ENCODE results near the gene PRSS36.
"Not testable (repeated sequence)": the region's sequence is repeated elsewhere in the genome, so short reads cannot be mapped to it uniquely, and the experiment has no call there.

PRSS36 gene

DNA sequence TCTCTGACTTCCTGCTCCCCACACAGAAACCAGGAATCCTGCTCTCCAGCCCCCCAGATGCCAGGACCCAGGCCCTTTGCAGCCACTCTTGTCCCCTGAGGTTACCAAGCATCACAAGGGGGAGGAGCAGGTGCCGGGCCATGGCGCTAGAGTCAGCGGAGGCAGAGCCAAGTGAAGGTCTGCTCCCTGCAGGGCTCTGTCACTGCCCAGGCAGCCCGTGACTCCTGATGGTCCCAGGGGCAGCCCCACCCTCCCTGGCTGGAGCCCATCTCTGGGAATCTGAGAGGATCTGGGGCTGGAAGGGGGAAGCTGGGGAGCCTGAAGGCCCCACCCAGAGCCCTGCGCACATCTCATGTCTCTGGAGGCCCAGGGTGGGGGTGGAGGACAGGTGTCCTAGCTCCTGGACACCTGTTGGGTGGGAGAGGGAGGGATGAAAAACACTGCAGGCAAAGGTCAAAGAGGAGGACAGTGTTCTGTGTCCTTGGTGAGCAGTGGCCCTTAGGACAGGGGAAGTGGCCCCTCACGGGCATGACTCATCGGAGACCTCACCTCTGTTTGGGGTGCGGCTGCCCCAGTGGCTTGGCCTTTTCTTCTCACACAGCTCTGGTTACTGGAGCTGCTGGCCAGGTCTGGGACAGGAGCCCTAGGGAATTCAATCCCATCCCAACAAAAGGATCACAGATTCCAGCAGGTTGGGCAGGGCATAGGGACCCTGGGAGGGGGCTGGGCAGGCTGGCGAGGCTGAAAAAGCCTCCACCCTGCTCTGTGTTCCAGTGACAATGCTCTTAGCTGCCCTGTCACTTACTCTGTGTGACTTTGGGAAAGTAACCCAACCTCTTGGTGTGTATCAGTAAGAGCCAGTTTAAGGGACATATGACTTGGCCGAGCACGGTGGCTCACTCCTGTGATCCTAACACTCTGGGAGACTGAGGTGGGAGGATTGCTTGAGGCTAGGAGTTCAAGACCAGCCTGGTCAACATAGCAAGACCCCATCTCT is at the start of gene PRSS36:
PRSS36 (minus strand) TSS at position 173 of the 997 bp plus-strand sequence; CDS start at position 142, 31 bp downstream.
- DNase-seq = no peak

DNA sequence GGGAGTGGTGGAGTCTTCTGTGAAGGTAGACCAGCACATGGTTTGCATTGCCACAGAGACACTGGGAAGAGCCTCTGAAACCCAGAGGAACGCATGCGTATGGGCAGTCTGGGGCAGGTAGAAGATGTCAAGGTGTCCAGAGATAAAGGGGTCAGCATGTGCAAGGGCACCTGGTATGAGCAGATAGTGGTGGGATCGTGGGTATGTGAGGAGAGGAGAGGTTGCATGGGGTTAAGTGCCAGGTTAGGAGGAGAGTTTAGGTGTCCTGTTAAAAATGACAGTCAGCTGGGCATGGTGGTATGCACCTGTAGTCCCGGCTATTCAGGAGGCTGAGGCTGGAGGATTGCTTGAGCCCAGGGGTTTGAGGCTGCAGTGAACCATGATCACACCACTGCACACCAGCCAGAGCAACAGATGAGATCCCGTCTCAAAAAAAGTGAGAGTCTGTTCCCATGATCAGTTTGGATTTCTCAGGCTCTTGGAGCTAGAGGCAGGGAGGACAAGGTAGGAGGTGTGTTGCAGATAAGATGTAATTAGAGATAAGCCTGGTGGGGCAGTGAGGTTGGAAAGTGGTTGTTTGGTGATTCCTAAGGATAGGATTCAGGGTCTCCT is 49.7 kb upstream of the PRSS36 start:
- no peak for DNase-seq

DNA sequence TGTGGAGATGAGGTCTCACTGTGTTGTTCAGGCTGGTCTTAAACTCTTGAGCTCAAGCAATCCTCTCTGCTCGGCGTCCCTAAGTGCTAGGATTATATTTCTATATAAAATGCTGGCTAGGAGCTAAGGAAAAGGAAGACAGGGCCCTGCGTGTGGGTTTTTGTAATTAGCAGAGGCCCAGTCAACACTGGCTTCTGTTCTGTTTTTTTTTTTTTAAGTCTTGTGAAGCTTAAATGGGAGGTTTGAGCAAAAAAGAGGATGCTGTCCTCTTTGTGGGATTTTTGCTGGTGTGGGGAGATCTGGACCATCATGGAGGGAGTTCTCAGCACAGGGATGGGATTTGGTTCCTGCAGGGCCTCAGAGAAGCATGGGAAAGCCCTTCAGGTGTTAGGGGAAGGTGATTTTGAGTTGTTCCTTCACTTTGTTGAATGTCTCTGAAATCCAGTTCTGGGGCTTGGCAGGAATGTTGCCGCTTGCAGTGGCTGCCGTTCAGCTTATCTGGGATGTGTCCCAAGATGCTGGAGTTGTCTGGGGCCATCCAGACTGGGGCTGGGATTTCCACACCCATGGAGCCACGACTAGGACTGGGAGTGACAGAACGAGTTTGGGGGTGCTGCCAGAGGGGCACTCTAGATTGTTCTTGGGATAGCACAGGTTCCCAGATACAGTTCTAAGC is 48.5 kb upstream of the PRSS36 start:
- no peak for DNase-seq

DNA sequence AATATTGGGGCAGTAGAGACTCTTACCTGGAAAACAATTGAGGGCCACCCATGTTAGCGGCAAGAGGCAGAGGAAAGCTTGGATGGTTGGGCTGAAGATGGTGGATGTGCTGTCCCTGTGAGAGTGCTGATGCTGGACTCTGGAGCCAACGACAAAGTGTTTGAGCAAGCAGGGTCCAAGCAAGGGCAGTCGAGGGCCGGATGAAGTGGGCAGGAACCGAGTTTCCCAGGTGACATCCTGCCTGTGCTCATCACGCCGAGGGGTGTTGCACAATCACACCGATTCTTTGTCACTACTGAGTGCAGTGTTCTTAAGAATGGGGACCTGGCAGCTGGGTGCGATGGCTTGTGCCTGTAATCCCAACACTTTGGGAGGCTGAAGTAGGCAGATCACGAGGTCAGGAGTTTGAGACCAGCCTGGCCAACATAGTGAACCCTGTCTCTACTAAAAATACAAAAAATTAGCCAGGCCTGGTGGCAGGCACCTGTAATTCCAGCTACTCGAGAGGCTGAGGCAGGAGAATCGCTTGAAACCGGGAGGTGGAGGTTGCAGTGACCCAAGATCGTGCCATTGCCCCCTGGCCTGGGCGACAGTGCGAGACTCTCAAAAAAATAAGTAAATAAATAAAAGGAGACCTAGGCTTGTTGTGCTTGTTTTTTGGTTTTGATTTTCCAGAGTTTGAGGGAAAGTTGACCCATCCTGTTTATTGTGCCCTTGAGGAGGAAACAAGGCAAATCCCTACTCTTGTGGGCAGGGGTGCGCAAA is 46.6 kb upstream of the PRSS36 start:
- no peak for DNase-seq

DNA sequence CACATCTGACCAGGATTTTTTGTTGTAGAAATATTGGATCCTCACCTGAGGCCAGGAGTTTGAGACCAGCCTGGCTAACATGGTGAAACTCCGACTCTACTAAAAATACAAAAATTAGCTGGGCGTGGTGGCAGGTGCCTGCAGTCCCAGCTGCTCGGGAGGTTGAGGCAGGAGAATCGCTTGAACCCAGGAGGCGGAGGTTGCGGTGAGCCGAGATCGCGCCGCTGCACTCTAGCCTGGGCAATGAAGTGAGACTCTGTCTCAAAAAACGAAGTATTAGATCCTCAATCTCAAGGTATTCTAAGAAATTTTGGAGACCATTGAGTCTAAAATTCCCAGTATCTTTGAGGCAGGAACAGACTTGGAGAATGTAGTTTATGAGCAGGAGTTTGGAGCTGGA is 46.0 kb upstream of the PRSS36 start:
- DNase-seq = not testable (repeated sequence)

DNA sequence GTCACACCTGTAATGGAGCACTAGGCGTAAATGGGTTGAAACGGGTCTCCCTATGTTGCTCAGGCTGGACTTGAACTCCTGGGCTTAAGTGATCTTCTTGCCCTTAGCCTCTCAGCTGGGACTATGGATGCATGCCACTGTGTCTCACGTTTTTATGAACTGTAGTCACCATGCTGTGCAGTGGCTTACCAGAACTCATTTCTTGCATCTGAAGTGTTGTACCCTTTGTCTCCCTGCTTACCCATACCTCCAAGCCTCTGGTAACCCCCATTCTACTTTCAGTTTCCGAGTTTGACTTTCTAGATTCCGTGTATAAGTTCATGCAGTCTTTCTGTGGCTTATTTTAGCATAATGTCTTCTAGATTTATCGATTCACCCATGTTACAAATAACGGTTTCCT is 45.0 kb upstream of the PRSS36 start:
- no peak for DNase-seq

DNA sequence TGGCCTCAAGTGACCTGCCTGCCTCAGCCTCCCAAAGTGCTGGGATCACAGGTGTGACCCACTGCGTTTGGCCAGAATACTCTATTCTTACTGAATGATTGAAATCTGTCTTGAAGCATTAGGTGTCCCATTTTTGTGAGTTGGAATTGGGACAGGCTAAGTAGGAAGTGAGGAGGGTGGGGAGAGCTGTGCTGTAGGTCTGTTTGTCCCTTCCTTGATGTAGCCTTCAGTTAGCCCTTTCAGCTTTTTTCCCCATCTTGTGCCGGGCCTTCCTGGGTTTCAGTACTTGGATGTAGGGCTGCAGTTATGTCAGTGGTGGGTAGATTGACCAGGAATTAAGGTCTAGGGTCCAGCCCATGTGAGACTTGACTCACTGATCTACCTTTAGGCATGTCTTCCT is 44.0 kb upstream of the PRSS36 start:
- DNase-seq = no peak

DNA sequence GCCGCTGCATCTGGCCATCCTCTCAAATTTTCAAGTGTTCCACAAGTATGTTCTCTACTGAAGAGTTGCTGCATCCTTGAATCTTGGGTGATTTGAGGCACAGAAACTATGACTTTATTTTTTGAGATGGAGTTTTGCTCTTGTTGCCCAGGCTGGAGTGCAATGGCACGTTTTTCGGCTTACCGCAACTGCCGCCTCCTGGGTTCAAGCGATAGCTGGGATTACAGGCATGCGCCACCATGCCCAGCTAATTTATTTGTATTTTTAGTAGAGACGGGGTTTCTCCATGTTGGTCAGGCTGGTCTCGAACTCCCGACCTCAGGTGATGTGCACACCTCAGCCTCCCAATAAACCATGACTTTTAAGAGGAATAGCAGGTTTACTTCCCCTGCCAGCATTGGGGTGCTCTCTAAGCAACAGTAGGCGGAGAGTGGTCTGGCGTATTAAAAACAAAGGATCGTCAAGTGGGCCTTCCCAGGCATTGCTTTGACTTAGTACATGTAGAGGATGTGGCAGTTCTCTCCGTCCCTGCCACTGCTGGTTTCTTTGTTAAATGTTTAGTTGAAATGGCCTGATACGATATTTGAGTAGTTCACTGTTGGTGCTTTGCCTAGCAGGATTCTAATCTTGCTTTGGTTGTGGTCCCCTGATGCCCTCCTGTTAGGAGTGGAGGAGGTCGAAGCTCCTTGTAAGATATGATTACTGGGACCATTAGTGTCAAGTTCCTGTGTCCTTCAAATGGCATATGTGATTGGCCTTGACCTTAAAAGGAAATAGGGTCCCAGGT is 43.2 kb upstream of the PRSS36 start:
- DNase-seq = no peak

DNA sequence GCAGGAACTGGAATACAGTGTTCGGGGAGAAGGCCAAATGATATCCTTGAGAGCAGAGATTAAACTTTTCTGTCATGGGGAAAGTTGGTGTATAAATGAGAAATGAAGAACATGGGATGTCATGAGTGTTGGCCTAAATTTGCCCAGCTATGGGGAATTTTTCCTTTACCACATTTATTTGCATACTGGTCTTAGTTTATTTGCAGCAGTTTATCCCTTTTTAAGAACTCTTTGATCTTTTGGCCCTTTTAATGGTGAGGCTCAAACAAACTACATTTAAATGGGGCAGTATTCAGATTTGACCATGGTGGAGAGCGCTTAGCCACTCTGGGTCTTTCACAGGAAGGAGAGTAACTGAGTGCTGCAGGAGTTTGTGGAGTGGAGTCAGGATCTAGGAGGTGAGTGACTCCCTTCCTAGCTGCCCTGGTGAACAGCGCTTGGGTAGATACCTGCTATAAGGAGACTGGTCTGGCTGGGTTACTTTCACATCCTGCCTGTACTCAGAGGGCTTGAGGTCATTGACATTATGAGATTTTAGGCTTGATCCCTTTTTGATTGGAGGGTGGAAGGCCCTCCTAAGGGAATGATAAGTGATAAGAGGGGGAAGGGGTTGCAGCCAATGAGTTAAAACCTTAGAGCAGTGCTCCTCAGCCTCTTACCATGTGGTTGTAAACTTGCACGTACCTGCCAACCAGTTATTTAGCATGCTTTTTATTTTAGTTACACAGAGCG is 42.0 kb upstream of the PRSS36 start:
- no peak for DNase-seq

DNA sequence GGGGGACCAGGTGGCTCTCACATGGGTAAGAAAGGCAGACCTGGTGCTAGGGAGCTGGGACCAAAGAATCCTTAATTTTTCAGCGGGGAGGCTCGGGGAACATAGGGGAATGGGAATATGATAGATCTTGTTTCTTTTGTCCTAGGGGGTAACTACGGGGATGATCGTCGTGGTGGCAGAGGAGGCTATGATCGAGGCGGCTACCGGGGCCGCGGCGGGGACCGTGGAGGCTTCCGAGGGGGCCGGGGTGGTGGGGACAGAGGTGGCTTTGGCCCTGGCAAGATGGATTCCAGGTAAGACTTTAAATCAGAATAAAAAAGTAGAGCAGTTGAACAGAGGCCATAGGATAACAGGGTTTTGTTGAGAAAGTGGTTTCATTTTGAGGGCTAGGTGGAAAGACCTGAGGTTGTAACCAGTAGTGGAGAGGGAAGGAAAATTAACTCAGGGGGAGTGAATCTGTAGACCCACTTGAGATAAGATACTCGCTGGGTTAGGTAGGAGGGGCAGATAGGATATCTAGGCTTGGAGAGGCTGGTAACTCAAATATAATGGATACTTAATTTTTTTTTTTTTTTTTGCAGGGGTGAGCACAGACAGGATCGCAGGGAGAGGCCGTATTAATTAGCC is 41.1 kb upstream of the PRSS36 start:
- no peak for DNase-seq

DNA sequence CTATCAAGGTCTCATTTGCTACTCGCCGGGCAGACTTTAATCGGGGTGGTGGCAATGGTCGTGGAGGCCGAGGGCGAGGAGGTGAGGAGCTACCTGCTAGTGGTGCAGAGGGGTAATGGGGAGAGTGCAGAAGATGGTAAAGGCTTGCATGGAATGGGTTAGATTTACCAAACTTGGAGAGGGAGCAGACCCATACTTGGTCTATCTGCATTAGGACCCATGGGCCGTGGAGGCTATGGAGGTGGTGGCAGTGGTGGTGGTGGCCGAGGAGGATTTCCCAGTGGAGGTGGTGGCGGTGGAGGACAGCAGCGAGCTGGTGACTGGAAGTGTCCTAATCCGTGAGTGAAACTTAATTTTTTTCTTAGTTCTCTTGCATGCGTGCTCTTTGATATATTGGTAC is 40.2 kb upstream of the PRSS36 start:
- no peak for DNase-seq

DNA sequence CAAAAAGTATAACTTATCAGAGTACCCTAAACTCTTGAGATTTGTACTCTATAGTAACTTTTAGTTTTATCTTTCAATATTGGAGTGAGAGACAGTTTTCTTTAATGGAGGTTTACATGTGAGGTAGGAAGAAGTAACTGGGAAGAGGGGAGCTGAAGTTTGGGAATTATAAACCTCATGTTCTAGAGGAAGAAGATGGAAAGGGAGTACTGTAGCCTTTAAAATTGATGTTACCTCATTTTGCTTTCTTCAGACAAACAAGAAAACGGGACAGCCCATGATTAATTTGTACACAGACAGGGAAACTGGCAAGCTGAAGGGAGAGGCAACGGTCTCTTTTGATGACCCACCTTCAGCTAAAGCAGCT is 39.5 kb upstream of the PRSS36 start:
- no peak for DNase-seq

DNA sequence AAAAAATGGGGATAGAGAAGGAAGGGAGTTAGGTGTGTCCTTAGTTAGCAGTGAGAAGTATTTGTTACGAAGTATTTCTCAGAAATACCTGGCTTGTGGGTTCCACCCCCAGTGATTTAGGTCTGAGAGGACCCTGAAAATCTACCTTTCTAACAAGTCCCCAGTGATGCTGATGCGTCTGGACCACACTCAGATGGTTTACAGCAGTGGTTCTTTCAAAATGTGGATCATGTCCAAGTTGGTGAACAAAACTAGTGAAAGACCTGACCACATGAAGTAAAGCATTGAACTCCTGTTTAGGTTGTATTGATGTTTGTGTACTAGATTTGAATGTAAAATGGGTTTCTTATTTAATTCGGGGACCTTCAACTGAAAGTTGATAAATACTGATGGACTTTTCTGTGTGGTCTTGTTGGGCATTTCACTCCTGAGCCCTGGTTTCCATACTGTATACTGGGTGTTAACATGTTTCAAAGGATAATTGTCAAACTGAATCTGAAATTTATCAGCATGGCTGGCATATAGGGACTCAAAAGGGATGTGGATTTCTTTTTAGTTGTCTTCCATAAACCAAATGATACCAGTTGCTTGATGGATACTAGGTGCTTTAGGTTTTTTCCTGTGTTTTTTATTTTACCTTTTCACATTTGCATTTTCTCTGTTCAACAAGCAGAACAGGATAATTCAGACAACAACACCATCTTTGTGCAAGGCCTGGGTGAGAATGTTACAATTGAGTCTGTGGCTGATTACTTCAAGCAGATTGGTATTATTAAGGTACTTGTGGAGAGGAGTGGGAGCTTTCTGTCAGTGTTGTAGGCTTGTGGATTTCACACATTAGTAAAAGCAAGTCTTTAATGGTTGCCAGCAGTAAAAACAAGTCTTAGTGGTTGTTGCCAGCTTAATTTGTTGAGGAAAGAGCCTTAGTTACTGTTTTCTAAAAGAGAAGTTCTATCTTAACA is 38.9 kb upstream of the PRSS36 start:
- DNase-seq = no peak

DNA sequence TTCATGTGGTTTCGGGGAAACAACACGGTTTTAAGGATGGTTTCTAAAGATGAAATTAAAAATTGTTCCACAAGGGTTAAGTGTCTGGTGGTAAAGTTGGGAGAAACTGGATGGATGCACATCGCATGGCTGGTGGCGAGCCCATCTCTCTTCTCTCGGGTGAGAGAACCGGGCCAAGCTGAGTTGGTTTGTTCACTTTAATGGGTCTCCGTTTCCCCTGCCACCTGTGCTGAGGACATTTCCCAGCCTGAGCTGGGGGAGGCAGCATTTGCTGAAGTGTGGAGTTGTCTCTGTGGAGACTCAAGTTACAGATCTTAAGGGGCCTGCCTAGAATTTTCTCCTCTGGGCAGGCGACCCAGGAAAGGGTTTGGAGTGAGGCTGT is 37.9 kb upstream of the PRSS36 start:
- no peak for DNase-seq

DNA sequence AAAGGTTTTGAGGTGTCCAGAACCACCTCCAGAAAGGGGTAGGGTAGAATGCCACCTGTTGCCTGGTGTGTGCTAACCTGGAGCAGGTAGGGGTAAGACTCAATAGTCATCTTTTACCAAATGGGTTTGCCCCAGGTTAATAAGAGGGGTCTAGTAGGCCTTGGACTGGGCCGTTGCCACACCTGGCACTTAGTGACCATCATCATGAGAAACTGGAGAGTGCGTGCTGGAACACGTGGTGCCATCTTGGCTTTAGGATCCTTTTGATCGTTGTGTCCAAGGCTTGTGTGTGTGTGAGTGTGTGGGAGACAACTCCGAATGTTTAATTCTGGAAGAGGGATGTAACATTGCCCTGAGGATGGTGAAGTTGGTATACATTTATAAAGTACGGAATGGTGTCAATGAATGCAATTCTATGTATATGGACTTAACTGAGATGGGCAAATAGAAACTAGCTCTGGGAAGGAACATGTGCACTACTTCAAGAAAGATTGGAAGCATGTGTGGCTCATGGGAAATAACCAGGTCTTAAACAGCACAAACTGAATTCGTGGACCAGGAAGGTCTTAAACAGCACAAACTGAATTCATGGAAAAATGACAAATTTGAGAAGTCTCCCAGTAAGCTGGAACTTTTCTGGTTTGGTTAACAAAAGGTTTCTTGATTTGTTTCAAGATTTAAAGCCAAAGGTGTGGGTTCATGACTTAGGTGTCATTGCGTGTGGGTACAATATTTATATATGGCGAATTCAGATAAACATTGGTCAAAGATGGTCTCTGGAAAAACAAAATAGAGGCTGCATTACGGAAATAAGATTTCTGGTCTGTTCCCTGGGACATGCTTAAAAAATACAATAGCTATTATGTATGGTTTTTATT is 37.3 kb upstream of the PRSS36 start:
- no peak for DNase-seq

DNA sequence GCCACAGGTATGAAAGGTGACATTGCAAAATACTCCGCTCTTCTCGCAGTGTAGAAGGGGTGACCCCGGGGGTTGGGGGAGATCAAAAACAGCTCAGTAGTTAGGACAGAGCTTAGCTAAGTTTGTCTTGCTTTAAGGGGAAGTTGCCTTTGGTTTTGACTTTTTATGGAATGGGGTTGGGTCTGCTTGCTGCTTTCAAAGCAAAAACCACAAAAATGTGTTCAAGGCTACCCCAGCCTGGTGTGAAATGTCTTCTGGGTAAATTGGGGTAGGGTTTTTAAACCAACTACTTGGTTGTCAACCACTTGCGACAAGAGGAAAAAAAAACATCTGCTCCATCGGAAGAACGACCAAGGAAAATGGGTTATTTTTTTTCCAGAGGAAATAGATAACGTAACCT is 36.3 kb upstream of the PRSS36 start:
- DNase-seq = no peak

DNA sequence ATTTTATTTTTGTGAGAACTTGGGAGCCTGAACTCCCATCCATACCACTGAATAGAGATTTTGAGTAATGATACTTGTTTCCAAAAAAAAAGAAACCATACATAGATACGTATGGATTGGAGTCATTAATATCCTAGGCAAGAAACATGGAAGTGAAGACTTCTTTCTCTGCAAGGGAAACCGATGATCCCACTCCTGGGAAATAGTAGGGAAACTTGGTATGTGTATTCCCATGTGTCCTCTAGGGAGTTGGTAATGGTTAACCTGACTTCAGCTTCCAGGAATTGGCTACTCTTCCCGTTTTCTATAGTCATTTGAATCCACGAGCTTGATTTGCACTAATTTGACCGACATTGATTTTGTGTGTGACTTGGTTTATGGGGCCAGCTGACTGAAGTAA is 35.5 kb upstream of the PRSS36 start:
- DNase-seq = no peak

DNA sequence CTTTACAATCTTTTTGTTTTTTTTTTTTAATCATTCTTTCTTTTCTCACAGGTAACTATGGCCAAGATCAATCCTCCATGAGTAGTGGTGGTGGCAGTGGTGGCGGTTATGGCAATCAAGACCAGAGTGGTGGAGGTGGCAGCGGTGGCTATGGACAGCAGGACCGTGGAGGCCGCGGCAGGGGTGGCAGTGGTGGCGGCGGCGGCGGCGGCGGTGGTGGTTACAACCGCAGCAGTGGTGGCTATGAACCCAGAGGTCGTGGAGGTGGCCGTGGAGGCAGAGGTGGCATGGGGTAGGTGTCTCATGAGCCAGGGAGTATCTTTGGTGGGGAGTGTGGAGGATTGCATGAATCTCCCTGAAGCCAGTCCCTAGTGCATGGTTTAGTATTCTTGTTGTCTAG is 35.0 kb upstream of the PRSS36 start:
- DNase-seq = no peak
